Left ventricle myocardium inferior (tissue), 1 donor: ENCODE results near the gene CARM1. TPM values are rescaled to one million over a fixed set of nuclear protein-coding genes. Genes with fewer than 3 reads are reported as not detected.

Experiments used
- DNase-seq: peaks from one replicate; pipeline ENCODE4 v3.0.0-alpha.2; 2020
- H3K27ac ChIP-seq: fragments of 200-600 bp; replicated peaks from 2 replicates; pipeline ENCODE4 v1.8.0; 2021
- H3K27me3 ChIP-seq: fragments of 200-600 bp; 2 replicates; pipeline ENCODE4 v1.8.0; 2021; ENCODE audit warnings: low read depth
- H3K36me3 ChIP-seq: fragments of 200-600 bp; 2 replicates; pipeline ENCODE4 v1.8.0; 2021
- H3K4me1 ChIP-seq: fragments of 200-600 bp; 2 replicates; pipeline ENCODE4 v1.8.0; 2021
- H3K4me3 ChIP-seq: fragments of 200-600 bp; 2 replicates; pipeline ENCODE4 v1.8.0; 2021; ENCODE audit warnings: mild to moderate bottlenecking, moderate library complexity
- H3K9me3 ChIP-seq: fragments of 200-600 bp; replicated peaks from 2 replicates; pipeline ENCODE4 v1.8.0; 2021
- intact Hi-C: fragments of 100-400 bp; cut with micrococcal nuclease; formaldehyde crosslinking; loops from one replicate; pipeline ENCODE4 v1.11.0; 2022
- total RNA-seq: library from RNA; stranded (reverse); fragmentation: NEBNext Ultra II Directional; extraction: Animal tissue kit (Norgen Biotek cat#: 25700); gene quantifications from one replicate; pipeline ENCODE4 v1.2.1, GENCODE V29; 2021
- TF ChIP-seq, protein P1 (sequence below): fragments of 200-600 bp; IDR thresholded peaks from 2 replicates; pipeline ENCODE4 v1.8.0; 2021; ENCODE audit warnings: antibody characterized with exemption, mild to moderate bottlenecking, borderline replicate concordance
- donor health status: DM: no; HTN: yes; CAD: no; lungs with severe emphysema.

The CARM1 gene
- total RNA-seq, 1 donor from 2014 or later: 27.2 TPM

DNA sequence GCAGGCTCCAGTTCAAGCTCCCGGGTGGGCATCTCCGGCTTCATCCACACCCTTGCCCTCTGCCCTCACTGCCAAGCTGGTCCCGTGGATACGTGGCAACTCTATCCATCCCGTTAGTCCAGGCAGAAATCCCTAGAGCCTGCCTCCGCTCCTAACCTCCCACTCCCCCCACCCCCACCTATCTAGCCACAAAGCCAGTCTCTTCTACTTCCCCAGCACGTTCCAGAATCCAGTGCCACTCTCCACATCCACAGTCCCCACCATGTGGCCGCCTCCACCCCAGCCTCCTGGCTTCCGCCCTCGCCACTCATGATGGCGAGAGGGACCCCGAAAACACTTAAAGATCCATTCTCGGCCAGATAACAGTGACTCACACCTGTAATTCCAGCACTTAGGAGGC, 53.2 kb downstream of the CARM1 start:
- Histone ChIP-seq H3K27ac (no peak overlapping the region), H3K36me3 (peaks cover 53% of the 10 kb centered on the region), H3K4me3 (no peak overlapping the region), H3K9me3 (no peaks in the 10 kb centered on the region), H3K4me1 (peaks cover 26% of the 10 kb centered on the region), H3K27me3 (no peaks in the 10 kb centered on the region)
- intact Hi-C loops: no loop called here
- DNase-seq: no peak
- TF ChIP-seq, protein P1, sequence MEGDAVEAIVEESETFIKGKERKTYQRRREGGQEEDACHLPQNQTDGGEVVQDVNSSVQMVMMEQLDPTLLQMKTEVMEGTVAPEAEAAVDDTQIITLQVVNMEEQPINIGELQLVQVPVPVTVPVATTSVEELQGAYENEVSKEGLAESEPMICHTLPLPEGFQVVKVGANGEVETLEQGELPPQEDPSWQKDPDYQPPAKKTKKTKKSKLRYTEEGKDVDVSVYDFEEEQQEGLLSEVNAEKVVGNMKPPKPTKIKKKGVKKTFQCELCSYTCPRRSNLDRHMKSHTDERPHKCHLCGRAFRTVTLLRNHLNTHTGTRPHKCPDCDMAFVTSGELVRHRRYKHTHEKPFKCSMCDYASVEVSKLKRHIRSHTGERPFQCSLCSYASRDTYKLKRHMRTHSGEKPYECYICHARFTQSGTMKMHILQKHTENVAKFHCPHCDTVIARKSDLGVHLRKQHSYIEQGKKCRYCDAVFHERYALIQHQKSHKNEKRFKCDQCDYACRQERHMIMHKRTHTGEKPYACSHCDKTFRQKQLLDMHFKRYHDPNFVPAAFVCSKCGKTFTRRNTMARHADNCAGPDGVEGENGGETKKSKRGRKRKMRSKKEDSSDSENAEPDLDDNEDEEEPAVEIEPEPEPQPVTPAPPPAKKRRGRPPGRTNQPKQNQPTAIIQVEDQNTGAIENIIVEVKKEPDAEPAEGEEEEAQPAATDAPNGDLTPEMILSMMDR: no peak

DNA sequence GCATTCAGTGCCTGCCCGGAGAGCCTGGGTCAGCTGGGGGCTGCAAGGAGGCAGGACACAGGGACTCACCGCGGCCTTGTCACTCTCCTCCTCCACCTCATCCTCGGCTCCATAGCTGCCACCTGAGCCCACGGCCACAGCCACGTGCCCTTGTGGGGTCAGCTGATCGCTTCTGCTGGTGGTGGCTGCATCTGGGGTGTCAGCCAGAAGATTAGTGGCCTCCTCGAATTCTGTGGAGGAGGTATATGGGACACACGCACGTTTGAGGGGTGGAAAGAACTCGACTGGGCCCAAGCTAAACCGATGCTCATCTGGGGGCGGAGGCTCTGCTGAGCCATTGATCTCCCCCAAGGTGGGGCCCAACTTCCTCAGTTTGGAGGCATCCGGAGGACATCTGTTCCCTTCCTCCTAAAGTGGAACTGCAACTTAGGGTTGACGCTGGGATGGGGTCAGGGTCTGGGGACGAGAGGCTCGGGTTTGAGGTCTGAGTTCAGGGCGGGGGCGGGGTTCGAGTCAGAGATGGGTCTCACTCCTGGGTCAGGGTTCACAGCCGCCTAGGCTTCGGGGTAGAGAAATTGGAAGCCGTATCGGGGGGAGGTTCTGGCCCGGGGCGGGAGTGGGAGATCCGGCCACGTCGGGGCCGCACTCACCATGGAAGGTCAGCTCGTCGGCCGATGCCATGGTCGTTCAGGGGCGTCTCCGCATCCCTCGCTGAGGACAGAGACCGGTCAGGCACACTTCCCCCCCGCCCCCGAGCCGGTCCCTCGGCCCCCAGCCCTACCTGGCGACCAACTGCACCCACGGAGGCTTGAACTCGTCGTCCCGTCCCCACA, 56.6 kb downstream of the CARM1 start:
- Histone ChIP-seq H3K27me3 (no peaks in the 10 kb centered on the region), H3K4me1 (peaks cover 39% of the 10 kb centered on the region), H3K4me3 (peak overlapping the region; percentile 100), H3K36me3 (peaks cover 36% of the 10 kb centered on the region), H3K9me3 (no peaks in the 10 kb centered on the region), H3K27ac (peak overlapping the region; percentile 92)
- intact Hi-C loops: no loop called here
- no peak for DNase-seq
- TF ChIP-seq, protein P1: no peak

DNA sequence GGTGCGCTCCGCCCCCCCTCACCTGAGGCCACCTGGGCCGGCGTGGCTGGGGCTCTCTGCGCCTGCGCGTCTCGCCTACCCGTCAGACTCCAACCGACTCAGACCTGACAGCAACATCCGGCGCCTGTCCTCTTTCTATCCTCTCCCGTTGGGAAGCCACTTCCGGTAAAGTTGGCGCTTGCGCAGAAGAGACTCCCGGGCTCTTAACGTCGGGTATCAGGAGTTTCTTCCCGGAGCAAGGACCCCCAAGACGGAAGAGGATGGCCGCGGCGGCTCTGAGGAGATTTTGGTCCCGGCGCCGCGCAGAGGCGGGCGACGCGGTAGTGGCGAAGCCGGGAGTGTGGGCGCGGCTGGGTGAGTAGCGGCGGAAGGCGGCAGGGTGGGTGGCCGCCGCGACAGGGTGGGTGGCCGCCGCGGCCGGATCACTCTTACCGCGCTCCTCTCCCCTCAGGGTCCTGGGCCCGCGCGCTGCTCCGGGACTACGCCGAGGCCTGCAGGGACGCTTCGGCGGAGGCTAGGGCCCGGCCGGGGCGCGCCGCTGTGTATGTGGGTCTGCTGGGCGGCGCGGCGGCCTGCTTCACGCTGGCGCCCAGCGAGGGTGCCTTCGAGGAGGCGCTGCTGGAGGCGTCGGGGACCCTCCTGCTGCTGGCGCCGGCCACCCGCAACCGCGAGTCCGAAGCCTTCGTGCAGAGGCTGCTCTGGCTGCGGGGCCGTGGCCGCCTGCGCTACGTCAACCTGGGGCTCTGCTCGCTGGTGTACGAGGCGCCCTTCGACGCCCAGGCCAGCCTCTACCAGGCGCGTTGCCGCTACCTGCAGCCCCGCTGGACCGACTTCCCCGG, 57.4 kb downstream of the CARM1 start, which contains the start of the genes TIMM29 and YIPF2:
TSS of gene TIMM29 (plus strand) at position 249 of the 839 bp plus-strand sequence. CDS start at position 261, 12 bp downstream.
TSS of gene YIPF2 (minus strand) at position 77 of the 839 bp plus-strand sequence. CDS start 229 bp downstream, outside the sequence.
- DNase-seq: peak; percentile 95
- intact Hi-C loops: no loop called here
- Histone ChIP-seq H3K9me3 (no peaks in the 10 kb centered on the region), H3K4me3 (peak within 1 kb of the TSS; percentile 100), H3K27ac (peak within 1 kb of the TSS; percentile 92), H3K4me1 (peaks cover 39% of the 10 kb centered on the region), H3K36me3 (peaks cover 33% of the 10 kb centered on the region), H3K27me3 (no peaks in the 10 kb centered on the region)
- TF ChIP-seq, protein P1: no peak

DNA sequence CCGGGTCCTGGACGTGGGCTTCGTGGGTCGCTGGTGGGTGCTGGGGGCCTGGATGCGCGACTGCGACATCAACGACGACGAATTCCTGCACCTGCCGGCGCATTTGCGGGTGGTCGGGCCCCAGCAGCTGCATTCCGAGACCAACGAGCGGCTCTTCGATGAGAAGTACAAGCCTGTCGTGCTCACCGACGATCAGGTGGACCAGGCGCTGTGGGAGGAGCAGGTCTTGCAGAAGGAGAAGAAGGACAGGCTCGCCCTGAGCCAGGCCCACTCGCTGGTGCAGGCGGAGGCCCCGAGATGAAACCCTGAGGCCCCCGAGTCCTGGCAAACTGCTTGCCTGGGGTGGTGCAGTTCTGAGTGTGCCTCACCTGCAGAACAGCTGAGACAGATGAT, 58.0 kb downstream of the CARM1 start:
- DNase-seq: no peak
- no peaks in the 10 kb centered on the region for H3K27me3 ChIP-seq
- no peaks in the 10 kb centered on the region for H3K9me3 ChIP-seq
- intact Hi-C loops: no loop called here
- peak overlapping the region; percentile 100 for H3K4me3 ChIP-seq
- H3K36me3 ChIP-seq: peaks cover 27% of the 10 kb centered on the region
- peak overlapping the region; percentile 92 for H3K27ac ChIP-seq
- peaks cover 39% of the 10 kb centered on the region for H3K4me1 ChIP-seq
- TF ChIP-seq, protein P1: no peak

DNA sequence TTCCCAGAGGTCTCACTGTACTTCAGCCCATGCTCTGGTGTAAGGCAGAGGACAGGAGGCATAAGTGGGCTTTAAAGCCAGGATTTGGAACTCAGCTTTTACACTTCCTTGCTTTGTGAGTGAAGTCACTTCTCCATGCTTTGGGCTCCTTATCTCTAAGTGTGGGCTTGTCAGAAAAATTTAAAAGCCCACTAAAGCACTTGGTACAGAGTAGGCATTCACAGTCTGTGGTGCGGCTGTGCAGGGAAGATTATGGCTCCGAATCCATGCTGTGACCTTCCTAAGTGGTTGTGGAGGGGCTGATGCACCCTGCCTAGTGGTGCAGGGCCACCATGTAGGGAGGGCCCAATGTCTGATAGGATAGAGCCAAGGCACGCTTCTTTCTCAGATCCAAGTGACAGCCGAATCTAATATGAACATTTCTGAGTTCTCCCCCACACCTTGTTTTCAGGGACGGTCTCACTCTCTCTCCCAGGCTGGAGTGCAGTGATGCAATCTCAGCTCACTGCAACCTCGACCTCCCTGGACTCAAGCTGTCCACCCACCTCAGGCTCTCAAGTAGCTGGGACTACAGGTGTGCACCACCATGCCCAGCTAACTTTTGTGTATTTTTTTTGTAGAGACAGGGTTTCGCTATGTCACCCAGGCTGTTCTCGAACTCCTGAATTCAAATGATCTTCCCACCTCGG, 64.2 kb downstream of the CARM1 start:
- Histone ChIP-seq H3K4me1 (peaks cover 11% of the 10 kb centered on the region), H3K36me3 (peaks cover 20% of the 10 kb centered on the region), H3K4me3 (no peak overlapping the region), H3K27me3 (no peaks in the 10 kb centered on the region), H3K9me3 (no peaks in the 10 kb centered on the region), H3K27ac (no peak overlapping the region)
- TF ChIP-seq, protein P1: no peak
- intact Hi-C loops: no loop called here
- DNase-seq: no peak
